ENCODE measurements around the gene TARDBP.
"Not testable (repeated sequence)": the region's sequence is repeated elsewhere in the genome, so short reads cannot be mapped to it uniquely, and the experiment has no call there.

The TARDBP gene

GRCh38 chr1:11012260-11013159, at the start of gene TARDBP:
Gene TARDBP, plus strand, starts transcription at chr1:11012654. Its CDS starts 1,074 bp downstream, at chr1:11013728.
- peak; percentile 75 to 89 (median 86) for DNase-seq (ENCODE audit: low read depth in 2 of 3, low spot score in 2 of 3)

- peak in 1 of 3 experiments; percentile 10 for DNase-seq (ENCODE audit: low read depth in 2 of 3, low spot score in 2 of 3)
Observed at GRCh38 chr1:10965546-10966226, 46.8 kb upstream of the TARDBP start.

DNA sequence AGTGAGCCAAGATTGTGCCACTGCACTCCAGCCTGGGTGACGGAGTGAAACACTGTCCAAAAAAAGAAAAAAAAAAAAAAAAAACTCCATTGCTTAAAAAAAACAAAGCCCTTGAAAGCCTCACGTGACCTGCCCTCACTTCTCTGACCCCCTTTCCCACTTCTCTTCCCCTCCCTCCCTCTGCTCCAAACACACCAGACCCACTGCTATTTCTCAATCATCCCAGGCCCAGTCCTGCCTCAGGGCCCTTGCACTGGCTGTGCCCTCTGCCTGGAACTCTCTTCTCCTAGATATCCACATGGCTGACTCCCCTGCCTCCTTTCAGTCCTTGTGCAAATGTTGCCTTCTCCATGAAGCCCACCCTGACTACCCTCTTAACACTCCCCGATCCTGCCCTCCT, 45.4 kb upstream of the TARDBP start:
- DNase-seq (ENCODE audit: low read depth in 2 of 3, low spot score in 2 of 3) = no peak

- no peak for DNase-seq (ENCODE audit: low read depth in 2 of 3, low spot score in 2 of 3)
Observed at GRCh38 chr1:10968411-10968826, 44.0 kb upstream of the TARDBP start.

- no peak for DNase-seq (ENCODE audit: low read depth in 2 of 3, low spot score in 2 of 3)
Observed at GRCh38 chr1:10969267-10969970, 43.0 kb upstream of the TARDBP start.

DNA sequence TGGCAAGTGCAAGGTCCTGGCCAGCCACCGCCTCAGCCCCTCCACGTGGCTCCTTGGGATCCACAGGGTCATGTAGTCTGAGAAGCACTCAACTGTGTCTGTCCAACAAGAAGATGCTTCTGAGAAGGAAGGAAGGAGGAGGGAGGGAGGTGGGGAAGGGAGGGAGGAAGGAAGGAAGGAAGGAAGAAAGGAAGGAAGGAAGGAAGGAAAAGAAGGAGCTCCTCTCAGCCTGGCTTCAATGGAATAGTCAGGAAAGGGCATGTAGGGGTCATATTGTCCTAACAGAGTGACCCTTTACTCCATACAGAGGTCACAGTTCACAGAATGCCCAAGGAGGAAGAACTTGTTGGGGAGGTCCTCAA, 42.5 kb upstream of the TARDBP start:
- DNase-seq (ENCODE audit: low read depth in 2 of 3, low spot score in 2 of 3) = no peak

DNA sequence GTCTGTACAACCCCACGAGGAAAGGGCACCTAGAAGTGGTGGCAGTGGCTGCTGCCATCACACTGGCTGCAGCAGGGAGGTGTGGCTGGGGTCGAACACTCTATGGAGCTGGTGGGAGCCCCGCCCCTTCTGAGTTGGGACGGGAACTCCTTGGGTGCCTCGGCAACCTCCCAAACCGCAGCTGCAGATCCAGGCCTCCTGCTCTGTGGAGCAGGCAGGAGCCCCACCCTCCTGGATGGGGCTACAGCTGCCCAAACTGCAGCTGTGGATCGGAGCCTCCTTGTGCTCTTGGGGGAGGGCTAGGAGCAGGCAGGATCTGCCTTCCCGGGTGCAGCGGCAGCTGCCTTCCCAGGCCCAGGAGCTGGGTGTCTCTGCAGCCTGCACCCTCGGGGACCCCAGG, 38.9 kb upstream of the TARDBP start:
- DNase-seq (ENCODE audit: low read depth in 2 of 3, low spot score in 2 of 3) = no peak

- no peak for DNase-seq (ENCODE audit: low read depth in 2 of 3, low spot score in 2 of 3)
Observed at GRCh38 chr1:10973956-10974881, 38.2 kb upstream of the TARDBP start.

GRCh38 chr1:10975567-10976326, 36.7 kb upstream of the TARDBP start:
- DNase-seq (ENCODE audit: low read depth in 2 of 3, low spot score in 2 of 3) = no peak

DNA sequence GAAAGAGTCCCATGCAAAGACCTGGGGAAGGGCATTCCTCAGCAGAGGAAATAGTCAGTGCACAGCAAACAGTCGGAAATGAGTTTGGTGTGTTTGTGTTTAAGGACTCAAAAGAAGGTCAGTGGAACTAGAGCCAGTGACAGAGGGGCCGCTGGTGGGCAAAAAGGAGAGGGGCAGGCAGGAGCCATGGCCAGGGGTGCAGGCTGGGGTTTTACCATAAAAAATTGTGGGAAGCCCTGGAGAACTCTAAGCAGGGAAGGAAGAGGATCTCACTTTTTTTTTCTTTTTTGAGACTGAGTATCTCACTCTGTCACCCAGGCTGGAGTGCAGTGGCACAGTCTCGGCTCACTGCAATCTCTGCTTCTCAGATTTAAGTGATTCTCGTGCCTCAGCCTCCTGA, 33.7 kb upstream of the TARDBP start:
- no peak for DNase-seq (ENCODE audit: low read depth in 2 of 3, low spot score in 2 of 3)

DNA sequence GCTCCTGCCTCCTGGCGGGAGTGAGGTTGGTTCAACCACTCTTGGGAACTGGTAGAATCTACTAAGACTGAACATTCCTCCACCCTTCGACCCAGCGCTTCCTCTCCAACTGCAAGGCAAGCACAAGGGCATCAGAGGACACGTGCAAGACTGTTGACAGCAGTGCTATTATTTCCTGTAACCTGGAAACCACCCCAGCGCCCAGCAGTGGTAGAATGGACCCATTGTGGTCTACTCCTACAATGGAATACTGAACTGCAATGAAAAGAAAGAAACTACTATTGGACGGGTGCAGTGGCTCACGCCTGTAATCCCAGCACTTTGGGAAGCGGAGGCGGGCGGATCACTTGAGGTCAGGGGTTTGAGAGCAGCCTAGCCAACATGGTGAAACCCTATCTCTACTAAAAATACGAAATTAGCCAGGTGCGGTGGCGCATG, 33.0 kb upstream of the TARDBP start:
- DNase-seq (ENCODE audit: low read depth in 2 of 3, low spot score in 2 of 3) = no peak

GRCh38 chr1:10980094-10980577, 32.3 kb upstream of the TARDBP start:
- DNase-seq (ENCODE audit: low read depth in 2 of 3, low spot score in 2 of 3) = no peak

DNA sequence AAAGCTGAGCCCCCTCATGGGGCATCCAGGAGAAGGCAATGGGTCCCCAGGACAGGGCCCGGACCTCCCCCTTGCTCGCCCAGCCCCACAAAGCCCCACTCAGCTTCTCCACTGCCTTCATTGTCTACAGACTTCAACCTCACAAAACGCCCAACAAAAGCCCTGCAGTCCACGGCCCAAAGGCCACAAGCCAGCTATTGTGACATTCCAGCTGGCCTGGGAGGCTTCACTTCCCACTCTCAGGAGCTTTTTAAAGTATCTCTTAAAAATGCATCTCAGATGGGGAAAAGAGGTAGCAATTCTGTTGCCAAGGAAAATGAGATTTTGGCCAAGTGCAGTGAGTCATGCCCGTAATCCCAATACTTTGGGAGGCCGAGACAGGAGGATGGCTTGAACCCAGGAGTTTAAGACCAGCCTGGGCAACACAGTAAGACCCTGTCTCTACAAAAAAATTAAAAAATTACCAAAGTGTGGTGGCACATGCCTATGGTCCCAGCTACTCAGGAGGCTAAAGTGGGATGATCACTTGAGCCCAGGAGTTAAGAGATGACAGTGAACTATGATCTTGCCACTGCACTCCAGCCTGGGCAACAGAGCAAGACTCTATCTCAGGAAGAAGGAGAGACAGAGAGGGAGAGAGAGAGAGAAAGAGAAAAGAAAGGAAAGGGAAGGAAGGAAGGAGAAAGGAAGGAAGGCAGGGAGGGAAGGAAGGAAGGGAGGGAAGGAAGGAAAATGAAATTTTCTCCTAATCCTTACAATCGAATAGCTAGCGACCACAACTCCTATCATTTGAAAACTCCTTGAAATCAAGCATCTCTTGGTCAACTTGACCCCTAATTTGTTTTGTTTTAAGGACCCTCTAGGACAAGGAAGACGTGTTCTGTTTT, 31.4 kb upstream of the TARDBP start:
- no peak for DNase-seq (ENCODE audit: low read depth in 2 of 3, low spot score in 2 of 3)

- no peak for DNase-seq (ENCODE audit: low read depth in 2 of 3, low spot score in 2 of 3)
Observed at GRCh38 chr1:10986525-10986890, 25.9 kb upstream of the TARDBP start.

GRCh38 chr1:10987840-10988417, 24.5 kb upstream of the TARDBP start:
- no peak for DNase-seq (ENCODE audit: low read depth in 2 of 3, low spot score in 2 of 3)

GRCh38 chr1:10989095-10989494, 23.4 kb upstream of the TARDBP start:
- no peak for DNase-seq (ENCODE audit: low read depth in 2 of 3, low spot score in 2 of 3)

DNA sequence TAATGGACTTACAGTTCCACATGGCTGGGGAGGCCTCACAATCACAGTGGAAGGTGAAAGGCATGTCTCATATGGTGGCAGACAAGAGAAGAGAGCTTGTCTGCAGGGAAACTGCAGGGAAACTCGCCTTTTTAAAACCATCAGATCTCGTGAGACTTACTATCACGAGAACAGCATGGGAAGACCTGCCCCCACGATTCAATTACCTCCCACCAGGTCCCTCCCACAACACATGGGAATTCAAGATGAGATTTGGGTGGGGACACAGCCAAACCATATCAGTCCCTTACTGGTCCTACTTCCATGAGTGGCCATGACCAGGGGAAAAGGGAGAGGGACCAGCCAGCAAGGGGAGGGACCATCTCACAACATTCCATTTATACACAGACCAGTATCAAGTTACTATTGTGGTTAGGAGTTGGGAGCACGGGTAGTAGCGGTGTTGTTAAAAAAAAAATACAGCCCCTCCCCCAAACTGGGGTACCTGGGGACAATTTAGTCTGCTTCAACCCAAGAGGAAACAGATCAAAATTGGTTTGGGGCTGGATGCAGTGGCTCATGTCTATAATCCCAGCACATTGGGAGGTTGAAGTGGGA, 22.4 kb upstream of the TARDBP start:
- not testable (repeated sequence) for DNase-seq (ENCODE audit: low read depth in 2 of 3, low spot score in 2 of 3)

DNA sequence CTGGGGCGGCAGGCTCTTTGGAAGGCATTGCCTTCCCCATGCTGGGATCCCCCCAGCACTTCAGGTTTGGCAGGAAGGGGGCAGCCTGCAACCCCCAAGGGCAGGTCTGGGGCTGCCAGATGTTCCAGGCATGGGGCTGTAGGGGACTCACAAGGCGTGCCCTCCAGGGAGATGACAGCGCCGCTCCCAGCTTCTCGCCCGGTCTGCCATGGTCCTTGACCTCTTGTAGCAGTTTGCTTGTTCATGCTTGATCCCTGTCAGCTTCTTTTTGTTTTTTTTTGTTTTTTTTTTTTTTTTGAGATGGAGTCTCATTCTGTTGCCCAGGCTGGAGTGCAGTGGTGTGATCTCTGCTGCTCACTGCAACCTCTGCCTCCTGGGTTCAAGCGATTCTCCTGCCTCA, 21.6 kb upstream of the TARDBP start:
- no peak for DNase-seq (ENCODE audit: low read depth in 2 of 3, low spot score in 2 of 3)

All from activated CD8-positive, alpha-beta memory T cell treated with anti-CD3 and anti-CD28 coated beads for 48 hours (primary cell).